Peyer's patch (tissue), 4 donors: ENCODE measurements around the gene INAFM2.

Source experiments
- POLR2A ChIP-seq, 2 donors: fragments of 450-650 bp; IDR thresholded peaks; one replicate each; pipeline ENCODE4 v1.5.1; 2017; ENCODE audit warnings: antibody characterized with exemption in 2 of 2, mild to moderate bottlenecking in 2 of 2, moderate library complexity in 2 of 2
- TF ChIP-seq, protein P1 (sequence below), 6 experiments: fragments of 450-650 bp in 4 of 6; fragments of 200-600 bp in 2 of 6; sonication (generic) in 1 of 6; IDR thresholded peaks; one replicate each; pipeline ENCODE4 v1.5.1; 2017 to 2019; ENCODE audit warnings: antibody characterized with exemption in 6 of 6, mild to moderate bottlenecking in 3 of 6, moderate library complexity in 1 of 6

- TF ChIP-seq, protein P1, sequence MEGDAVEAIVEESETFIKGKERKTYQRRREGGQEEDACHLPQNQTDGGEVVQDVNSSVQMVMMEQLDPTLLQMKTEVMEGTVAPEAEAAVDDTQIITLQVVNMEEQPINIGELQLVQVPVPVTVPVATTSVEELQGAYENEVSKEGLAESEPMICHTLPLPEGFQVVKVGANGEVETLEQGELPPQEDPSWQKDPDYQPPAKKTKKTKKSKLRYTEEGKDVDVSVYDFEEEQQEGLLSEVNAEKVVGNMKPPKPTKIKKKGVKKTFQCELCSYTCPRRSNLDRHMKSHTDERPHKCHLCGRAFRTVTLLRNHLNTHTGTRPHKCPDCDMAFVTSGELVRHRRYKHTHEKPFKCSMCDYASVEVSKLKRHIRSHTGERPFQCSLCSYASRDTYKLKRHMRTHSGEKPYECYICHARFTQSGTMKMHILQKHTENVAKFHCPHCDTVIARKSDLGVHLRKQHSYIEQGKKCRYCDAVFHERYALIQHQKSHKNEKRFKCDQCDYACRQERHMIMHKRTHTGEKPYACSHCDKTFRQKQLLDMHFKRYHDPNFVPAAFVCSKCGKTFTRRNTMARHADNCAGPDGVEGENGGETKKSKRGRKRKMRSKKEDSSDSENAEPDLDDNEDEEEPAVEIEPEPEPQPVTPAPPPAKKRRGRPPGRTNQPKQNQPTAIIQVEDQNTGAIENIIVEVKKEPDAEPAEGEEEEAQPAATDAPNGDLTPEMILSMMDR (IDR thresholded peaks at IDR 0.05), result no peak
- no peak for TF ChIP-seq POLR2A (IDR thresholded peaks at IDR 0.05)
Measured at GRCh38 chr15:40309344-40309862, 14.1 kb upstream of the INAFM2 start.
